HG03520 (cell line): Measurements from ENCODE around the gene AGAP5.
"Not testable (repeated sequence)": the region's sequence is repeated elsewhere in the genome, so short reads cannot be mapped to it uniquely, and the experiment has no call there.

Source experiments
- ATAC-seq: cut with Tn5 transposase; IDR thresholded peaks from one replicate; pipeline ENCODE4 v1.9.1; 2021; ENCODE audit warnings: mild to moderate bottlenecking, moderate library complexity; ENCODE audit not compliant: unreplicated experiment

AGAP5 gene

DNA sequence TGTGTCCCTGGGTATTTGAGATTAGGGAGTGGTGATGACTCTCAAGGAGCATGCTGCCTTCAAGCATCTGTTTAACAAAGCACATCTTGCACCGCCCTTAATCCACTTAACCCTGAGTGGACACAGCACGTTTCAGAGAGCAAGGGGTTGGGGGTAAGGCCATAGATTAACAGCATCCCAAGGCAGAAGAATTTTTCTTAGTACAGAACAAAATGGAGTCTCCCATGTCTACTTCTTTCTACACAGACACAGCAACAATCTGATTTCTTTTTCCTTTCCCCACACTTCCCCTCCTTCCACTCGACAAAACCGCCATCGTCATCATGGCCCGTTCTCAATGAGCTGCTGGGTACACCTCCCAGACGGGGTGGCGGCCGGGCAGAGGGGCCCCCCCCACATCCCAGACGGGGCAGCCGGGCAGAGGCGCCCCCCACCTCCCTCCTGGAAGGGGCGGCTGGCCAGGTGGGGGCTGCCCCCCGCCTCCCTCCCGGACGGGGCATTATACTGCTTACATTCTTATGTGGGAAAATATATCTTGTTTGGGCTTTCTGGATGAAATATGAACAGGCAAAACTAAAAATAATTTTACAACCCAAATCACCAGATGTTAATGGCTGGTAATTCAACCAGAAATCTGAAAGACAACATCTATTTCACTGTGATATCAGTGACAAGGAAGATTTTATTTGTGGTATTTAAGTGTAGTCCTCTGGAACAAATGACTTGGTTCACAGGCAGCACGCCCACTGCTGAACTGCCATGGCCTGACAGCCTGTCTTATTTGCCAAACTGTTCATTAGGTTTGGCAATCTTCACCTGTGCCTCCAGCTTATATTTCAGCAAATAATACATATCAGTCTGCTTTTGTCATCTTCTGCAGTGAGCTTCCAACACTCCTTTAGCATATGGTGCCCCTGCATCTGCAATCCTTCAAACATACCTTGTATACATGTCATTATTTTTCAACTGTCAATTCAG, 17.6 kb upstream of the AGAP5 start:
- not testable (repeated sequence) for ATAC-seq

DNA sequence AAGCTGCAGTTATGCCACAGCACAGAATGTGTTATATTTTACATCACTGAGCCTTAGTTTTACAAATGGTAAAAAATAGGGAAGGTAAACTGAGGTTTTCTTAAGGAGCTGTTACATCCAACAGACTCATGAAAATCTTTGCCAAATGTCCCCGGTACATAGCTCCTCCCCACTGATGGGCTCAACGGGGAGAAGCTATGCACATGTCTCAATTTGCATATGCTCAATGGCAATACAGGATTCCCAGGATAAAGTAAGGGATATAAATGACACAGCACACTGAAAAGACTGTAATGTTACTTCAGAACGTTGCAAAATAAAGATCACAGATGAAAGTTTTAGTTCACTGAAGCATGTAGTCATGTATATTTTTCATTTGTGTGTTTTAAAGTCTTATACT, 16.6 kb upstream of the AGAP5 start:
- ATAC-seq, result not testable (repeated sequence)

DNA sequence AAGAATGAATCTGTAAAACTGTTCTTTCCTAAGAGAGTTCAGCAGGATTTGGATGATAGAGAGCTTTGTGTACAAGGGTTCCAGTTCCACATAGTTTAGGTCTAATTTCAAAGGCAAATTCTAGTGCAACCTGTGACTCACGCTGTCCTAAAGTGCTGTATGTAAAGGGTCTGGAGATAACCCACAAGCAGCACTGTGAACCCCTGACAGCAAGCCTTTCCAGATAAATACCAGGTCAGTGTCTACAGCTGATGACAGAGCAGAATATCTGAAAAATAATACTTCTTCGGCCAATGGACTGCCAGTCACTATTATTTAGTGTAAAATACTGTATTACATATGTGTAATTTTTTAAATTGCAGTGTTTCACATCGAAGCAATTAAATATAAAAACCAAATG, 16.0 kb upstream of the AGAP5 start:
- ATAC-seq, result not testable (repeated sequence)

DNA sequence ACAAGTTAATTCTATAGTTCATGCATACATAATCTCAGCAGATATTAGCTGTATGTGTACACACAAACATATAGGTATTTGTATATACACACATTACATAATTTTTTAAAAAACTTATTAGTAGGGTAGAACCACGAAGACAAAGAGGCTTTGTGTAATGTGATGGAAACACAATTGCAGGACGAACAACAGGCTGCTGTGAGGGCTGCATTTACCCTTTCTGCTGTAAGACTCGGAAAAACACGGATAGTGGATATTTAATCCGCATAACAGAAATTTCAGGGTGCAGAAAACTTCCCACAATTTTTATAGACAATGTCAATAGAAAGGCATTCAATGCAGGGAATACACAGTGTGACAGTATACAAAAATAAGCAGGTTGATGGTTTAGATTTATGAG, 13.8 kb upstream of the AGAP5 start:
- ATAC-seq, result not testable (repeated sequence)

DNA sequence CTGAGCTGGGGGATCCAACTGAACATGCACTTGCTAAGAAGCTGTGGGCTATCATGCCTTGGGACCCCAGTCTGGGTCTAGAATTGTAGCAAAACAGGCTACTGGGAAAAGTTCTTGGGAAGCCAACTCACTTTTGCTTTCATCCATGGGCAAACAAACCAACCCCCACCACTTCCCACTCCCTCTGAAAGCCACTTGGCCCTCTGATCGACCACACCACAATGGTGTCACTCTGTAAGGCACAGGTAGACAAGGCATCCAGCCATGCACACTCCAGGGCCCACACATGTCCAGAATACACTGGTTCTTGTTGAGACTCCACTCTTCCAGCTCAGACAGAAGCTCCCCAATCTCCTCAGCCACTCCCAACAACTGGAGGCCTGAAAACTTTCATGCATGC, 10.2 kb upstream of the AGAP5 start:
- not testable (repeated sequence) for ATAC-seq

DNA sequence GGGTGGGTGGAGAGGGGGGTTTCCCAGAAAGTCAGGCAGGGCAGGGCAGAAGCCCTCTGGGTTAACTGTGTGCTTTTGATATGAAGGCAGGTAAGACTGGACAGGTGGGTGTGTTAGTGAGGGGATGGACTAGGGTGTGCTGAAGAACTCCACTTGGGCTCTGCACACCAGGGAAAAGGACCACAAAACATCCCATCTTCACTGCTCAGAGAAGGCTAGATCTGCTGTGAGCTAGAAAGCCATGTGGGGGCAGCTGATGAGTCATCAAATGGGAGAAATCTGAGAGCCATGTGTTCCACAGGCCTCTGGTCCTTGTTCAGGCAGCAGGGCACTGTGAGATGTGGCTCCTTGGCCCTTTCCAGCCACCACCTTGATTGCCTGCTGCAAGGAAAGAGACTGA, 9.7 kb upstream of the AGAP5 start:
- not testable (repeated sequence) for ATAC-seq

DNA sequence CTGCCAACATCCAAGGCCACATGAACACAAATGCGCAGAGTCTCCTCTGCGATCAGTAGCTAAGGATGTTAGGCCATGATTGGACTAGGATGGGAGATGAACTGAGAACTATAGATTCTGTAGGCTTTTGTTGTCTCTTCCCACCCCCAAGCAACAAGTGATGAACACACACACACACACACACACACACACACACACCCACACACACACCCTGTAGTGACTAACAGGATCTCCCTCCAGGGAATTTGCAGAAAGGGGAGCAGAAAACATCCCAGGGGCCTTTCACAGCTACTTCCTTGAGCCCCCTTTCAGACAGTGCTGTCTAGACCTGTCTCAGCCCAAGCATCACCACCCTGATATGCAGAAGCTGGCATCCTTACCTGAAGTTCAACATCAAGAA, 8.6 kb upstream of the AGAP5 start:
- not testable (repeated sequence) for ATAC-seq

DNA sequence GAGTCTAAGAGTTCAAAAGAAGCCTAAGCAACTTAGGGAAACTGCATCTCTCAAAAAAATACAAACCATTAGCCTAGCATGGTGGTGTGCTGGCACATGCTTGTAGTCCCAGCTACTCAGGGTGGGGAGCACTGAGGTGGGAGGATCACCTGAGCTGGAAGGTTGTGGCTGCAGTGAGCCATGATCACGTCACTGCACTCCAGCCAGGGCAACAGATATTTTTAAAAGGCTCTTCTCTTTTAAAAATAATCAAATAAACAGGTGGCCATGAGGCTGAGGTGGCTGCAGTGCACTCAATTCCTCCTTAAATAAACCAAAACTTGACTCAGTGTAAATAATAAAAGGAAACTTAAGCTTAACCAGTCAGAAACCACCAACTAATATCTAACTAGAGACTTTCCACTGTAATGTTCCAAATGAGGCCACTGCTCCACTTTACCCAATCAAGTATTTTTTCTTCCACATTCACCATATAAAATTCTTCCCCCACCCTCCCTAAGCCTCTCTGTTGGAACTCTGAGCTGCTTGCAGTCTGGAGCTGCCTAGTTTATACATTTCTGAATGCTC, 7.7 kb upstream of the AGAP5 start:
- ATAC-seq, result not testable (repeated sequence)

DNA sequence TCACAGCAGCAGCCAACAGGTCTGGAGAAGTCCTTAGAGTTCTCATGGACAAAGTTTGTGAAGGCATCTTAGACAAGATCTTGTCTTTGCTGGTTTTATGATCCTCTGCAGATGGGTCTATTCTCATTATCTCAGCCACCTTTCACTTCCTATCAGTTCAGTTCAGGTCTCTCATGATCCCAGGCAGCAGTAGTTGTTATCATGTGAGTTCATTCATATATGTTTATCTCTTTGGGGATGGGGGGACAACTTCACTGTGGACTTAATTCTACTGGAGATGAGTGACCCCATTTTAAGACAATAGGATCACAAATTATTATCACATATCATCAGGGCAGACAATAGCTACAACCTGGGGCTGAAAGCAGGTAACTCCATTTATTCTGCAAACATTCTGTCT, 6.0 kb upstream of the AGAP5 start:
- not testable (repeated sequence) for ATAC-seq

DNA sequence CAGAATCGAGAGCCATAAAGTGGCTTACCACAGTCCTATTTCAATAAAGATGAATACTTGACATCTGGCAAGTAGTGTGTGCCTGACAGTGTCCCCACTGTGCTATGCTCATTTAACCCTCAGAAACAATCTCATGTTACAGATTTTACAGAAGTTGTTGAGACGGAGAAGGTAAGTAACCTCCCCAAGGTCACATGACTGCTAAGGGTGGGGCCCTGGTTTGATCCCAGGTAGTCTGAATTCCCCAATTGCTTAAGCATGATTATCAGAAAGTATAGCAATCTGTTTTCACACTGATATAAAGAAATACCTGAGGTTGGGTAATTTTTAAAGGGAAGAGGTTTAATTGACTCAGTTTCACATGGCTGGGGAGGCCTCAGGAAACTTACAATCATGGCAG, 910 bp upstream of the AGAP5 start:
- ATAC-seq, result not testable (repeated sequence)

DNA sequence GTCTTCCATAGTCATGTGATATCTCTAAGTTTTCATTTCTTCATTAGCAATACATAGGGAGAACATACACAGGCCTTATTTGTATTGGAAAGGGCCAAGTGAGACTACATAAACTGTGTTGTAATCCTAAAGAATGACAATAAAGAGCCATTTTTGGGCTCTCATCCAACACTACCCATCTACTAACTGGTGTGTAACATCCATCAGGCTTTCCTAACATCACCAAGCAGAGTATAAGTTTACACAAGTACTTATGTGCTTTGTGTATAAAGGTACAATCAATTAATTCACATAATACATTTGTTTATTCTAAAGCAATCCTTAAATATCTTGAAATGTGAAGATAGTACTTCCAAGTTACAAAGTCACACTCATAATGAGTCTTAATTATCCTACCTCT, 2.6 kb downstream of the AGAP5 start:
- not testable (repeated sequence) for ATAC-seq

DNA sequence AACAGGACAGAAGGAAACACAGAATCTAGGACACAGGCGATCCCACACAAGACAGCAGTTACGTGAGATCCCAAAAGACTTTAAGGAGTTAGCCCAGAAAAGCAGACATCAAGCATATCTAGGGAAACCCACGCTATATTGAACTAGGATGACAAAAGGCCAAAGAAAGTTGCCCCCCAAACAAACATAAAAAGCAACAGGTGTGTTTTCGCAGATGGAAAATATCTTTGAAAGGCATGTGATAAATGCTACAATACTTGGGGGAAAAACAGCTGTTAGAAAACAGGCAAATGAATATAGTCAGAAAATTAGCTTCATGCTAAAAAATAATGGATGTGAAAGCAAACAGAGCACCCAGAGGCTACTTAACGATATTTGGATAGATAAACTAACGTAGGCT, 7.2 kb downstream of the AGAP5 start:
- not testable (repeated sequence) for ATAC-seq

DNA sequence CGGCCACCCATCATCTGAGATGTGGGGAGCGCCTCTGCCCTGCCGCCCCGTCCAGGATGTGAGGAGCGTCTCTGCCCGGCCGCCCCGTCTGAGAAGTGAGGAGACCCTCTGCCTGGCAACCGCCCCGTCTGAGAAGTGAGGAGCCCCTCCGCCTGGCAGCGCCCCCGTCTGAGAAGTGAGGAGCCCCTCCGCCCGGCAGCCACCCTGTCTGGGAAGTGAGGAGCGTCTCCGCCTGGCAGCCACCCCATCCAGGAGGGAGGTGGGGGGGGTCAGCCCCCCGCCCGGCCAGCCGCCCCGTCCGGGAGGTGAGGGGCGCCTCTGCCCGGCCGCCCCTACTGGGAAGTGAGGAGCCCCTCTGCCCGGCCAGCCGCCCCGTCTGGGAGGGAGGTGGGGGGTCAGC, 8.3 kb downstream of the AGAP5 start:
- not testable (repeated sequence) for ATAC-seq

DNA sequence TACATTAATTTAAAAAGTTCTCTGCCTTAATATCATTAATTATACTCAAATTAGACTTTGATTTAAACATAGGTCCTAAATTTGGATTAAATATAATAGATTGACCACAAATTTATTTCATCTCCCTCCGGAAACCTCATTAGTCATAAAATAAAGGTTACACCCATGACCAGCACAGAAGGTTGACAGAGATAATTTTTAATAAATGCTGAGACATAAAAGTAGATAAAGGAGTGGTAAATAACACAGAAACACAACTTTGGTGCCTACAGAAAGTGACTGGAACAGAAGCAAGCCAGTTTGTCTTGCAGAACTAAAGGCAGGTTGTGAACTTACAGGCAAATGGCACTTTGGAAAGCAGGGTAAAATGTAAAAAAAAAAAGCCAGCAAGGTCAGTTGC, 10.3 kb downstream of the AGAP5 start:
- ATAC-seq, result not testable (repeated sequence)

DNA sequence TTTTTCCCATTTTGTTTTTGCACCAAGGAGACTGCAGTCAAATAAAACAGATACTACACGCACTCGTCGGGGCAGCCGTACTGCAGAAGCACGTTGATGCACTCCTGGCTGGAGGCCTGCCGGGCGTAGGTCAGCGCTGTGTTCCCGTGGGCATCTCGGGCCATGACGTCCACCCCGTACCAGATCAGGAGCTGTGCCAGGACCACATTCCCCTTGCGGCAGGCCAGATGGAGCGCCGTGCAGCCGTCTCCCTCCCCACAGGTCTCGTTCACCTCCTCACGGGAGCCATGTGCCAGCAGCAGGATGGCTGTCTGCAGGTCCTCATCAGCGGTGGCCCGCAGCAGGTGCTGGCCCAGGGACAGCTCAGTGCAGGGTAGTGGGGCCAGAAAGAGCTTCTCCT, 23.4 kb downstream of the AGAP5 start:
- ATAC-seq, result not testable (repeated sequence)

DNA sequence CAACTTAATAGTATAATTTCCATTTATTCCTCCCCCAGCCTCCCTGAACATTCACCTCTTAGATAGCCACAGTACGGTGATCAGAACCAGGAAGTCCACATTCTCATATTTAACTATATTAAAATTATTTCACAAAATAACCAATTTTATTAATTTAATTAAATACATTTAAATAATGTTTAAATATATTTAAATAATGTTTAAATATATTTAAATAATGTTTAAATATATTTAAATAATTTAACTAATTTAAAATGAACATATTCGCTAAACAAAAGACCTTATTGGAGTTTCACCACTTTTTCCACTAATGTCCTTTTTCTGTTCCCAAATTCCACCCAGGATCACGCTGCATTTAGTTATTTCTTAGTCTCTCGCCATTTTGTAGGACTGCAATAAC, 29.5 kb downstream of the AGAP5 start:
- ATAC-seq, result not testable (repeated sequence)

DNA sequence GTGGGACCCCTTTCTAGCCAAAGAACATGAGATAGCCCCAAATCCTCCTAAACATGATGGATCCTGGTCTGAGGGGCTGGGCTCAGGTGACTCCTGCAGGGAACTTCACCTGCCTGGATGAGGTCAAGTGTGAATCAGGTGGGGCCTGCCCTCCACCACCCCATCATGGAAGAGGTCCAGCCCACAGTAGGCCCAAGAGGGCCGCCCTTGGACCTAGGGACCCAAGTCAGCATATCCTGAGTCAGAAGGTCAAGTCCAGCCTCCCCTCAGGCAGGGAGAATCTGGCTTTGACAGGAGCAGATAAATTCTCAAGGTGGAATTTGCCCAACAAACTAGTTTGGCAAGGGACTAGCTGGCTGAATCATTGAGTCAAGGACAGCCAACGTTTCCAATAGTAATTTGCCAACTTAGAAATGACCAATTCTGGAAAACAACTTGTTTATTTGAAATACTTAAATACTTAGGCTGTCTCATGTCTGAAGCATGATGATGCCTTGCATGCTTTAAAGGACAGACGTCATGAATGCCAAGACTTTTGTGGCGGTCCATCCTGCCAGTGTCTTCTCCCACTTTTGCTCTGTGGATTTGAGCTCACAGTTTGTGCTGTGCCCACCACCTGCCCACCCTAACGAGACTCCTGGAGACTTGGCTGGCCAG, 31.6 kb downstream of the AGAP5 start:
- not testable (repeated sequence) for ATAC-seq

DNA sequence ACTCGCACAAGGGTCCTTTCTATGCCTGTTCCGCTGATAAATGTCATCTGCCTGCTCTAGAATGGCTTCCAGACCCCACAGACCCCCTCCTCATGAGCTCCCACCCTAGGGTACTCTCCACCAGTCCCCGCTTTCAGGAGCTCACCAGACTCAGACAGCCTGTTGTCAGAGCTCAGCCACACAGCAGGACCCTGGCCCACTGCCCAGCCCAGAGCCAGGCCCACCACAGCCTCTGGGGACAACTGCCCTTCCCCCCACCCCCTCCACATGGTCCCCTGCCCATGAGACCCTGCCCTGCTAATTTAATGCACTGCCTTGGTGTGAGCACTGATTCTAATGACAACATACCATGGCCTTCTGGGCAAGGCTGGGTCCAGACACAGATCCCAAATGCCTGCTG, 32.3 kb downstream of the AGAP5 start:
- not testable (repeated sequence) for ATAC-seq

DNA sequence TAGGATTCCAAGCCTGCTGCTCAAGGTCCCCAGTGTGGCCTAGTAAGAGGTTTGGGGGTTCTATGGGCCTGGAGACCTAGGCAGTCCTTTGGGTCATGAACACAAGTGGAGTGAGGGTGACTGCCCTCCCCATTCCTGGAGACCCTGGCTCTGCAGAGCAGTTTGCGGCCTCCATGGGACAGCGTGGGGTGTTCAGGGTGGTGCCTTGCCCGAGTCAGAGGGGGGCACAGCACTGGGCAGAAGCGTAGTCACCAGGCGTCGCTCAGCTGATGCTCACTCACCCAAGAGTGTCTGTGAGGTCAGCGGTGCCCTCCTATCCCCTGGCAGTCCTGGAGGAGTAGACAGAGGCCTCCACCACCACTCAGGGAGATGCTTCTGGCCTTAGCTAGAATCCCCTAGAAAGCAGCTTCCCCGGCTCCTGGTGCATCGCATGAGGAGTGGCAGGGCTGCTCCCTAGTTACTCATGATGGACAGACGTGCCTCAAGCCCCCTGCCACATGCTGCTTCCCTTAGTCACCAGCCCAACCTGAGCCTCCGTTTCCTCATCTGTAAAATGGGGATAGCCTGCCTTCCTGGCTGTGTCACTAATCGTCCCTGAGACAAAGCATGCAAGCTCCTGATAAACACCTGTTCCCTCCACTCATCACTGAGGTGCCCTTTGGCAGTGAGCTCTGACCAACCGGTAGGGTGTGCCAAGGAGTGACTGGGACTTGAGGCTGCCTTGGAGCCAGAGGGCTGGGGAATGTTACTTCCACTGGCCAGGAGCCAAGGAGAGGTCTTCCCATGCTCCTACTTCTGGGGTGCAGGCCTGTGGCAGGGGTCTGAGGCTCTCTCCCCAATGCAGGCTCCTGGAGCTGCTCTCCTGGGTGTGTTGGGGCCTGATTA, 33.5 kb downstream of the AGAP5 start:
- not testable (repeated sequence) for ATAC-seq

DNA sequence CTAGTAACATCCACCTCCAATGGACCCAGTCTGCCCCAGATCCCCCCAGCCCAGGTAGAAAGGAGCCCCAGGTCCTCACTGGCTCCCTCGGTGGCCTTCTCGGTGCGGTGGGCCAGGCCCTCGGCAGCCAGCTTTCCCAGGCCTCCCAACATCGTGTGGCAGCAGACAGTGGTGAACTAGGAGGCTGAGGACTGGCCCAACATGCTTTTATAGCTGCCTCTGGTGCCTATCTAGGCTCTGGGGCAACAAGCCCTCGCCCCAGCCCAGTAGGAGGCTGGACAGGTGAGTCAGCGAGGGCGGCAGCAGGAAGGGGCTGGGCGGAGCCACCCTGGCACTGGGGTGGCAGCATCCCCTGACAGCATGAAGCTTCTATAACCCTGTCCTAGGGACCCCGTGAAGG, 34.3 kb downstream of the AGAP5 start:
- not testable (repeated sequence) for ATAC-seq

DNA sequence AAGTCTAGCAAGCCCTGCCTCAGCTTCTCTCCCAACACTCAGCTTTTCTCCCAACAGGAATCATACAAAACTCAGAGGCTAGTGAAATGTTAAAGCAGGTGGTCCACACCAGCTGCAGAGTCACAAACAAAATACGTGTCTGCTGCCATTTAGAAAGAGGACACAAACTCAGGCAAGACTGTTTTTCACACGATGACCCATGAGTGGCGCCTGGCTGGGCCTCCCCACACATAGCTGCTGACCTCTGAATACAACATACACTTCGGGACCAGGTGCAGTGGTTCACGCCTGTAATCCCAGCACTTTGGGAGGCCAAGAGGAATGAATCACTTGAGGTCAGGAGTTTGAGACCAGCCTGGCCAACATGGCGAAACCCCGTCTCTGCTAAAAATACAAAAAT, 35.2 kb downstream of the AGAP5 start:
- ATAC-seq, result not testable (repeated sequence)
